ENCODE data around the gene TMIGD1. TPM values are rescaled to one million over a fixed set of nuclear protein-coding genes. Genes with fewer than 3 reads are reported as not detected.

Gene TMIGD1
- total RNA-seq, 2 donors from 2014 or later: not detected

DNA sequence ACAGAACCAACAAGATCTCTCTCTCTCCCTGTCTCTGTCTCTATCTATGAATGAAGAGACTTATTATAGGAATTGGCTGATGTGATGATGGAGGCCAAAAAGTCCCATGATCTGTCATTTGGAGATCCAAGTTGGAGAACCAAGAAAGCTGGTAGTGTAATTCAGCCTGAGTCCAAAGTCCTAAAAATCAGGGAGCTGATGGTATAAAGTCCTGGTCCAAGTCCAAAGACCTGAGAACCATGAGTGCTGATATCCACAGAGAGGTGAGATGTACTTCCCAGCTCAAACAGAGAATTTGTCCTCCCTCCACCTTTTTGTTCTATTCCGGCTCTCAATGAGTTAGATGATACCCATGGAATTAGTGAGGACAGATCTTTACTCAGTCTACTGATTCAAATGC, 15.4 kb upstream of the TMIGD1 start:
- Histone ChIP-seq H3K36me3 (no peaks in the 10 kb centered on the region), H3K9me3 (no peaks in the 10 kb centered on the region), H3K4me1 (ENCODE audit: control insufficient read depth in 1 of 2, low read depth in 2 of 2) (peaks cover 0 to 7% of the 10 kb centered on the region in 2 donors), H3K27ac (no peak overlapping the region), H3K27me3 (replicated peaks; ENCODE audit: insufficient read depth) (no peaks in the 10 kb centered on the region), H3K4me3 (no peak overlapping the region)
- DNase-seq (ENCODE audit: low spot score): no peak
- no peak for ATAC-seq (ENCODE audit: insufficient number of reproducible peaks, low FRiP score, low read depth)
- TF ChIP-seq, protein P1, sequence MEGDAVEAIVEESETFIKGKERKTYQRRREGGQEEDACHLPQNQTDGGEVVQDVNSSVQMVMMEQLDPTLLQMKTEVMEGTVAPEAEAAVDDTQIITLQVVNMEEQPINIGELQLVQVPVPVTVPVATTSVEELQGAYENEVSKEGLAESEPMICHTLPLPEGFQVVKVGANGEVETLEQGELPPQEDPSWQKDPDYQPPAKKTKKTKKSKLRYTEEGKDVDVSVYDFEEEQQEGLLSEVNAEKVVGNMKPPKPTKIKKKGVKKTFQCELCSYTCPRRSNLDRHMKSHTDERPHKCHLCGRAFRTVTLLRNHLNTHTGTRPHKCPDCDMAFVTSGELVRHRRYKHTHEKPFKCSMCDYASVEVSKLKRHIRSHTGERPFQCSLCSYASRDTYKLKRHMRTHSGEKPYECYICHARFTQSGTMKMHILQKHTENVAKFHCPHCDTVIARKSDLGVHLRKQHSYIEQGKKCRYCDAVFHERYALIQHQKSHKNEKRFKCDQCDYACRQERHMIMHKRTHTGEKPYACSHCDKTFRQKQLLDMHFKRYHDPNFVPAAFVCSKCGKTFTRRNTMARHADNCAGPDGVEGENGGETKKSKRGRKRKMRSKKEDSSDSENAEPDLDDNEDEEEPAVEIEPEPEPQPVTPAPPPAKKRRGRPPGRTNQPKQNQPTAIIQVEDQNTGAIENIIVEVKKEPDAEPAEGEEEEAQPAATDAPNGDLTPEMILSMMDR (IDR thresholded peaks at IDR 0.05): no peak

GRCh38 chr17:30347488-30347887, 13.6 kb upstream of the TMIGD1 start:
- no peaks in the 10 kb centered on the region for H3K9me3 ChIP-seq
- TF ChIP-seq, protein P1 (IDR thresholded peaks at IDR 0.05): no peak
- H3K4me3 ChIP-seq: no peak overlapping the region
- peaks cover 0 to 14% of the 10 kb centered on the region in 2 donors for H3K4me1 ChIP-seq (ENCODE audit: control insufficient read depth in 1 of 2, low read depth in 2 of 2)
- no peaks in the 10 kb centered on the region for H3K27me3 ChIP-seq (replicated peaks; ENCODE audit: insufficient read depth)
- no peak overlapping the region for H3K27ac ChIP-seq
- H3K36me3 ChIP-seq: no peaks in the 10 kb centered on the region
- DNase-seq (ENCODE audit: low spot score) (no peak), ATAC-seq (ENCODE audit: insufficient number of reproducible peaks, low FRiP score, low read depth) (no peak)

- no peaks in the 10 kb centered on the region for H3K27me3 ChIP-seq (replicated peaks; ENCODE audit: insufficient read depth)
- no peaks in the 10 kb centered on the region for H3K9me3 ChIP-seq
- H3K27ac ChIP-seq: no peak overlapping the region
- H3K4me1 ChIP-seq (ENCODE audit: control insufficient read depth in 1 of 2, low read depth in 2 of 2): peaks cover 0 to 14% of the 10 kb centered on the region in 2 donors
- ATAC-seq (ENCODE audit: insufficient number of reproducible peaks, low FRiP score, low read depth) (no peak), DNase-seq (ENCODE audit: low spot score) (no peak)
- TF ChIP-seq, protein P1 (IDR thresholded peaks at IDR 0.05): no peak
- no peaks in the 10 kb centered on the region for H3K36me3 ChIP-seq
- H3K4me3 ChIP-seq: no peak overlapping the region
Measured at GRCh38 chr17:30346221-30346795, 12.5 kb upstream of the TMIGD1 start.

DNA sequence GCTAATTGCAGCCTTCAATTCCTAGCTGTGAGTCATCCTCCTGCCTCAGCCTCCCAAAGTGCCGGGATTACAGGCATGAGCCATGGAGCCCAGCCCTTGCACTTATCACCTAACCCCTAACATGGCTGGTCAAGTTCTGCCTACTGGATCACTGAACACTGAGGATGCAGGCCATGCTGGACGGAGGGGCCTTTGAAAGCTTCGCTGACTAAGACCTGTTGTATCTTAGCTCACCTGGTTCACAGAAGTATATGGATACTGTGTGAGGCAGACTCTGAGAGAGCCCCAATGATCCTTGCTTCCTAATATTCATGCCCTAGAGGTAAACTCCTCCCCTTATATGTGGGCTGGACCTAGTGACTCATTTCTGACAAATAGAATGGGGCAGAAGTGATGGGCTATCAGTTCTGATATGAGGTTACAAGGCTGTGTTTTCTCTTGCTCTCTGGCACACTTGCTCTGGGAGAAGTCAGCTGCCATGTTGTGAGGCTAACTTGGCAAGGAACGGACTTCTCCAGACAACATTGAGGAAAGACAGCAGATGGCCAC, 11.7 kb upstream of the TMIGD1 start:
- TF ChIP-seq, protein P1 (IDR thresholded peaks at IDR 0.05): no peak
- H3K4me1 ChIP-seq (ENCODE audit: control insufficient read depth in 1 of 2, low read depth in 2 of 2): peaks cover 2 to 14% of the 10 kb centered on the region in 2 donors
- H3K9me3 ChIP-seq: no peaks in the 10 kb centered on the region
- ATAC-seq (ENCODE audit: insufficient number of reproducible peaks, low FRiP score, low read depth) (no peak), DNase-seq (ENCODE audit: low spot score) (no peak)
- H3K27me3 ChIP-seq (replicated peaks; ENCODE audit: insufficient read depth): no peaks in the 10 kb centered on the region
- no peaks in the 10 kb centered on the region for H3K36me3 ChIP-seq
- no peak overlapping the region for H3K27ac ChIP-seq
- H3K4me3 ChIP-seq: no peak overlapping the region

DNA sequence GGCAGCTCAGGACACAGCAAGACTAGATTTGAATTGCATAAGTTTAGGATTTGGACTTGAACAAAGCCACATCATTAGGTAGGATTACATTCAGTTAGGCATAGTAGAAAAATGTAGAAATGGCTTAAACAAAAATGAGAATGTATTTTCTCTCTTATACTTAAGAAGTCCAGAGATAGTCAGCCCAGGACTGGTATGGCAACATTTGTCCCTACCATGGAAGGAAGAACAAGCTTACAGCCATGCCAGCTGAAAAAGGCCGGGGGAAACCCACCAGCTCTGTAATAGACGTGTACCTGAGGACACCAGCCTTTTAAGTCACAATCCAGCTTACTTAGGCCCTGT, 11.2 kb upstream of the TMIGD1 start:
- Histone ChIP-seq H3K4me3 (no peak overlapping the region), H3K27ac (no peak overlapping the region), H3K36me3 (no peaks in the 10 kb centered on the region), H3K27me3 (replicated peaks; ENCODE audit: insufficient read depth) (no peaks in the 10 kb centered on the region), H3K9me3 (no peaks in the 10 kb centered on the region), H3K4me1 (ENCODE audit: control insufficient read depth in 1 of 2, low read depth in 2 of 2) (peaks cover 4 to 14% of the 10 kb centered on the region in 2 donors)
- DNase-seq (ENCODE audit: low spot score) (no peak), ATAC-seq (ENCODE audit: insufficient number of reproducible peaks, low FRiP score, low read depth) (no peak)
- TF ChIP-seq, protein P1 (IDR thresholded peaks at IDR 0.05): no peak

Data from thoracic aorta (tissue), 2 donors.